Measurements from ENCODE around the gene NRG2. TPM values are rescaled to one million over a fixed set of nuclear protein-coding genes. Genes with fewer than 3 reads are reported as not detected.

The NRG2 gene
- total RNA-seq, 1 donor from 2014 or later, result 0.81 TPM

GRCh38 chr5:140038373-140038957 is 4.6 kb downstream of the NRG2 start:
- Mint-ChIP-seq H3K9me3 (ENCODE audit: unreplicated experiment) (peaks cover 8% of the 10 kb centered on the region), H3K36me3 (ENCODE audit: unreplicated experiment) (peaks cover 12% of the 10 kb centered on the region), H3K4me1 (ENCODE audit: low read depth, unreplicated experiment) (peaks cover 12% of the 10 kb centered on the region), H3K4me3 (ENCODE audit: unreplicated experiment) (peak overlapping the region; percentile 30), H3K27ac (ENCODE audit: unreplicated experiment) (peak overlapping the region; percentile 45), H3K27me3 (ENCODE audit: unreplicated experiment) (peaks cover 9% of the 10 kb centered on the region)
- no peak for DNase-seq
- no peak for TF ChIP-seq CTCF (IDR thresholded peaks at IDR 0.05; ENCODE audit: partially characterized antibody, unreplicated experiment)

- TF ChIP-seq CTCF (IDR thresholded peaks at IDR 0.05; ENCODE audit: partially characterized antibody, unreplicated experiment), result no peak
- H3K27me3 Mint-ChIP-seq (ENCODE audit: unreplicated experiment), result peaks cover 7% of the 10 kb centered on the region
- H3K27ac Mint-ChIP-seq (ENCODE audit: unreplicated experiment), result no peak overlapping the region
- no peak overlapping the region for H3K4me3 Mint-ChIP-seq (ENCODE audit: unreplicated experiment)
- peaks cover 12% of the 10 kb centered on the region for H3K4me1 Mint-ChIP-seq (ENCODE audit: low read depth, unreplicated experiment)
- peaks cover 12% of the 10 kb centered on the region for H3K36me3 Mint-ChIP-seq (ENCODE audit: unreplicated experiment)
- peaks cover 8% of the 10 kb centered on the region for H3K9me3 Mint-ChIP-seq (ENCODE audit: unreplicated experiment)
- no peak for DNase-seq
Measured at GRCh38 chr5:140037012-140037411, 6.1 kb downstream of the NRG2 start.

DNA sequence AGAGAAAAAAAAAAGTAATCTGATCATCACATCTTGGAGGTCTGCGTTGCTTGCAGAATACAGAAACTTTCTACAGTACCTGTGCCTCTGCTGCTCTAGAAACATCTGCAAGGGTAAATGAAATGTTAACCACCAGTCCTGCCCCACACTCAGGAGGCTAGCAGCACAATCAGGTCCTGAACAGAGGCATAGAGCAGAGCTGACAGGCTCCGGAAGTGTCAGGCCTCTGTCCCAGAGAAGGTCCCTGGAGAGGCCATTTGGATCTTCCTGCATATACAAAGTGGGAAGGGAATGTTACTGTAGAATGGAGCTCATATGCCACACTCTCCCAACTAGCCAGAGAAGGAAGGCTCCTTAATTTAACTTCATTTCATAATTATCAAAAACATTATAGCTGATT is 7.2 kb downstream of the NRG2 start:
- no peak overlapping the region for H3K27ac Mint-ChIP-seq (ENCODE audit: unreplicated experiment)
- peaks cover 3% of the 10 kb centered on the region for H3K9me3 Mint-ChIP-seq (ENCODE audit: unreplicated experiment)
- no peak for TF ChIP-seq CTCF (IDR thresholded peaks at IDR 0.05; ENCODE audit: partially characterized antibody, unreplicated experiment)
- peaks cover 6% of the 10 kb centered on the region for H3K4me1 Mint-ChIP-seq (ENCODE audit: low read depth, unreplicated experiment)
- DNase-seq, result peak; percentile 26
- H3K36me3 Mint-ChIP-seq (ENCODE audit: unreplicated experiment), result peaks cover 7% of the 10 kb centered on the region
- H3K4me3 Mint-ChIP-seq (ENCODE audit: unreplicated experiment), result no peak overlapping the region
- peaks cover 6% of the 10 kb centered on the region for H3K27me3 Mint-ChIP-seq (ENCODE audit: unreplicated experiment)

- H3K9me3 Mint-ChIP-seq (ENCODE audit: unreplicated experiment), result peaks cover 3% of the 10 kb centered on the region
- peaks cover 6% of the 10 kb centered on the region for H3K4me1 Mint-ChIP-seq (ENCODE audit: low read depth, unreplicated experiment)
- no peak for TF ChIP-seq CTCF (IDR thresholded peaks at IDR 0.05; ENCODE audit: partially characterized antibody, unreplicated experiment)
- no peak for DNase-seq
- H3K4me3 Mint-ChIP-seq (ENCODE audit: unreplicated experiment), result no peak overlapping the region
- H3K27ac Mint-ChIP-seq (ENCODE audit: unreplicated experiment), result no peak overlapping the region
- H3K36me3 Mint-ChIP-seq (ENCODE audit: unreplicated experiment), result peaks cover 7% of the 10 kb centered on the region
- H3K27me3 Mint-ChIP-seq (ENCODE audit: unreplicated experiment), result no peaks in the 10 kb centered on the region
Measured at GRCh38 chr5:140033037-140033760, 9.9 kb downstream of the NRG2 start.

DNA sequence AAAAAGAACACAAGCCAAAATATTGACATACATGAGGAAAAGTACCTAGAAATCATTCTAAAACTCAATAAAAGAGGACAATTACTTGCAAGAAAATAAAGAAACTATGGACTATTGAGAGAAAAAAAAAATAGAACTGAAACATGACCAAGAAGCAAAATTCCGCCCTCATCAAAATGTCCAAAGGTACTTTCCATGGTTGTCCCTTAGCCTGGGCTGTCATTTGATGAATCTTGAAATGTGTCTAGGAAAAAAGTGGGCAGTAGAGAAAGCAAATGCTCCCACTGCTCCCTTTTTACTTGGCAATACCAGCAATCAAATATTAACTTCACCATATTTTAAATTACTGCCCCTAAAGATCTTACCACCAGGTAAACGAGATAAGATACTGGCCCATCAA is 10.8 kb downstream of the NRG2 start:
- Mint-ChIP-seq H3K4me3 (ENCODE audit: unreplicated experiment) (no peak overlapping the region), H3K27ac (ENCODE audit: unreplicated experiment) (no peak overlapping the region), H3K9me3 (ENCODE audit: unreplicated experiment) (peaks cover 5% of the 10 kb centered on the region), H3K4me1 (ENCODE audit: low read depth, unreplicated experiment) (peaks cover 6% of the 10 kb centered on the region), H3K36me3 (ENCODE audit: unreplicated experiment) (peaks cover 7% of the 10 kb centered on the region), H3K27me3 (ENCODE audit: unreplicated experiment) (peaks cover 2% of the 10 kb centered on the region)
- TF ChIP-seq CTCF (IDR thresholded peaks at IDR 0.05; ENCODE audit: partially characterized antibody, unreplicated experiment), result no peak
- DNase-seq, result no peak
